RWPE1 (cell line): ENCODE measurements around the gene TCAP.

ENCODE experiments used
- CTCF ChIA-PET: fragments of 350-600 bp; sonication (Branson Sonifier 250); formaldehyde crosslinking; extraction: SDS; loops from one replicate; lab custom pipeline; 2021; lab: Yijun Ruan, JAX
- POLR2A ChIA-PET: fragments of 400-600 bp; formaldehyde crosslinking; extraction: SDS; loops from one replicate; lab custom pipeline; 2020; ENCODE audit warnings: antibody characterized with exemption; ENCODE audit not compliant: low non-redundant PET; lab: Yijun Ruan, JAX
- DNase-seq: peaks from one replicate; pipeline ENCODE4 v3.0.0; 2012; ENCODE audit warnings: low spot score
- H3K27ac ChIP-seq: fragments of 450-650 bp; 2 replicates; pipeline ENCODE4 v1.5.1; 2017
- CTCF ChIP-seq: fragments of 450-650 bp; conservative IDR thresholded peaks from 2 replicates; pipeline ENCODE4 v1.5.1; 2017; ENCODE audit warnings: low read depth, mild to moderate bottlenecking

TCAP gene

DNA sequence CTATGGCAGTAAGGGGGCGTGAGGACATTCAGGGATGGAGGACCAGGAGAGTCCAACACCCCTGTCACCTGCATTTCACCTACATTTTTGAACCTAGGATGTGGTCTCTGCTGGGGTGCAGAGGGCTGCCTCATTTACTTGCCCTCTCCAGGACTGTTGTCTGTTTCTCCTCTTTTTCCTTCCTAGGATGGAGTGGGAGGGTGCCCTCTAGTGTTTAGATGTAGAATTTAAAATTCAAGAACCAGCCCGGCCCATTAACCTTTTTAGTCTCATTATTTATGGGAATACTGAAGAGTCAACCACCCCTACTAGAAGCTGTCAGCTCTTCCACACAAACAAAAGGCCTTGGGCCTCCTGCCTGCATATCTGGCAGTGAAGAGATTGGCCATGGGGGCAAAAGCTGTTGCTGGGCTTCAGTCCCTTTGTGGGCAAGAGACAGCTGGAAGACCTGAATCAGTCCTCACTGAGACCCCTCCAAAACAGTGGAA lies 30.7 kb upstream of the TCAP start:
- no peak overlapping the region; the same call in 1 of the 2 replicates for H3K27ac ChIP-seq
- TF ChIP-seq CTCF: peak; percentile 86
- POLR2A ChIA-PET: no interaction called here
- DNase-seq: peak; percentile 58
- CTCF ChIA-PET: interaction anchor here (0.6 to 5.2 kb wide), 13 partner anchors 11 to 514 kb away, joined by 3 to 66 read pairs (median 4); partner anchors contain the start of gene PNMT

- no peak for DNase-seq
- no peak for TF ChIP-seq CTCF
- H3K27ac ChIP-seq: peak overlapping the region; percentile 80
- POLR2A ChIA-PET: no interaction called here
- CTCF ChIA-PET: interaction anchor here (0.7 to 5.2 kb wide), 4 partner anchors 12 to 88 kb away, joined by 3 to 66 read pairs (median 4); partner anchors contain the start of gene PNMT
Observed at GRCh38 chr17:39635614-39636176, 29.5 kb upstream of the TCAP start.

DNA sequence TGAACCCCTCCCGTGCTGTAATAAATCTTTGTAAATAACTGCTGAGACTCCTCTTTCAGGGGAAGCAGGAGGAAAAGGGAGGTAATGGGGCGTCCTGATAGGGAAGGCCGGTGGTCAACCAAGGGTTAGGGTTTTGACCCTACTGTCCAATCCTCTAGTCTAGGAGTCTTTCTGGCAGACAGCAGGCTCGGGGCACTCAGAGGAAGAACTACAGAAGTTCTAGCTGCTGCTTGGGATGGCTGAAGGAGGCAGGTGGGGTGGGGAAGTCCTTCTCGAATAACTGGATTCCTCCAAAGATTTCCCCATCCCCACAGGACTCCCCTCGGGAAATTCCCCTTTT lies 28.6 kb upstream of the TCAP start:
- H3K27ac ChIP-seq: peak overlapping the region; percentile 80
- CTCF ChIA-PET: interaction anchor here (0.7 to 1.0 kb wide), 2 partner anchors 17 to 39 kb away, joined by 3 to 6 read pairs; no protein-coding TSS in a partner anchor
- no peak for TF ChIP-seq CTCF
- POLR2A ChIA-PET: interaction anchor here (0.6 kb wide), 1 partner anchor 113 kb away, joined by 3 read pairs; no protein-coding TSS in a partner anchor
- DNase-seq: no peak

GRCh38 chr17:39636927-39637736 lies 28.0 kb upstream of the TCAP start, which contains the start of gene STARD3:
Gene STARD3 (plus strand): TSS chr17:39637144. CDS start chr17:39653532, 16,388 bp downstream.
- peak; percentile 84 for DNase-seq
- CTCF ChIA-PET: interaction anchor here (0.7 to 3.1 kb wide), 4 partner anchors 15 to 38 kb away, joined by 3 to 14 read pairs (median 6); no protein-coding TSS in a partner anchor
- TF ChIP-seq CTCF: no peak
- H3K27ac ChIP-seq: peak within 1 kb of the TSS; percentile 80
- POLR2A ChIA-PET: interaction anchor here (0.6 kb wide), 1 partner anchor 112 kb away, joined by 3 read pairs; no protein-coding TSS in a partner anchor

DNA sequence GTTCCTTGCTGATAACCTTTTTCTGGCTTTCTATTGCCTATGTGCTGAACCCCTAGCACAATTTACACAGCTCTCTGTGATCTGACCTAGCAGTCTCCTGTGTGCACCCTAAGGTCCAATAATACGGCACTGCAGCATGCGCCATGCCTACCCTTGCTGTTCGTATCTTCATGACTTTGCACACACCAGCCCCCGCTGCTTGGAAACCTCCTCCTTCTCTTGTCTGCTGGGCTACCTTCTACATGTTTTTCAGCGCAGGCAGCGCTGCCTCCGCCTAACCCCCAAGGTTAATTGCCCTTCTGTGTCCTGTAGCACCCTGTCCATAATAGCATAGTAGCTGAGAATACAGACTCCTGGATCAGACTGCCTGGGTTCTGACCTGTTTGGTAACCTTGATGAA lies 26.8 kb upstream of the TCAP start:
- ChIA-PET CTCF (interaction anchor here (0.9 to 3.1 kb wide), 2 partner anchors 16 kb away, joined by 7 to 14 read pairs; no protein-coding TSS in a partner anchor), POLR2A (no interaction called here)
- TF ChIP-seq CTCF: no peak
- peak overlapping the region; percentile 80; the same call in 1 of the 2 replicates for H3K27ac ChIP-seq
- no peak for DNase-seq

GRCh38 chr17:39639043-39639442 lies 26.1 kb upstream of the TCAP start:
- no peak overlapping the region for H3K27ac ChIP-seq
- POLR2A ChIA-PET: no interaction called here
- TF ChIP-seq CTCF: no peak
- no peak for DNase-seq
- CTCF ChIA-PET: interaction anchor here (3.1 kb wide), 1 partner anchor 16 kb away, joined by 14 read pairs; no protein-coding TSS in a partner anchor
